Natural killer cell (primary cell): ENCODE results near the gene RALGPS2. TPM values are rescaled to one million over a fixed set of nuclear protein-coding genes. Genes with fewer than 3 reads are reported as not detected.

Experiments
- ATAC-seq, 3 donors: fragments of 150-1000 bp in 2 of 3; fragments of 200-7000 bp in 1 of 3; cut with Tn5 transposase; 1 replicate in 1 of 3; 2 replicates in 2 of 3; pipeline ENCODE4 v1.10.0; 2021; ENCODE audit warnings: mild to moderate bottlenecking in 2 of 3, moderate library complexity in 2 of 3
- DNase-seq, 2 donors: peaks; one replicate each; pipeline versions ENCODE4 v3.0.0 to v3.0.0-alpha.2; 2013 to 2021; ENCODE audit warnings: mixed read lengths in 1 of 2
- H3K27ac ChIP-seq: one replicate; pipeline ENCODE4 v1.5.1; 2013; ENCODE audit warnings: mild to moderate bottlenecking, low read length
- H3K27me3 ChIP-seq: one replicate; pipeline ENCODE4 v1.6.1; 2013; ENCODE audit warnings: low read length; ENCODE audit not compliant: control insufficient read depth, insufficient read depth
- H3K36me3 ChIP-seq: one replicate; pipeline ENCODE4 v1.6.1; 2013; ENCODE audit warnings: low read length; ENCODE audit not compliant: control insufficient read depth, insufficient read depth
- H3K4me1 ChIP-seq: one replicate; pipeline ENCODE4 v1.6.1; 2013; ENCODE audit warnings: low read length; ENCODE audit not compliant: control insufficient read depth, insufficient read depth
- H3K4me3 ChIP-seq: one replicate; pipeline ENCODE4 v1.5.1; 2013; ENCODE audit warnings: low read length
- H3K9me3 ChIP-seq: one replicate; pipeline ENCODE4 v1.6.1; 2013; ENCODE audit warnings: low read length; ENCODE audit not compliant: control insufficient read depth, insufficient read depth
- H3K27ac Mint-ChIP-seq, 2 donors: one replicate each; pipeline ENCODE4 v1.8.0; 2022; ENCODE audit warnings: mild to moderate bottlenecking in 2 of 2, mixed read lengths in 2 of 2, moderate library complexity in 1 of 2
- H3K27me3 Mint-ChIP-seq, 2 donors: one replicate each; pipeline ENCODE4 v1.8.0; 2022; ENCODE audit warnings: low read depth in 2 of 2, mixed read lengths in 2 of 2
- H3K36me3 Mint-ChIP-seq: one replicate; pipeline ENCODE4 v1.8.0; 2022; ENCODE audit warnings: mixed read lengths
- H3K4me1 Mint-ChIP-seq, 2 donors: one replicate each; pipeline ENCODE4 v1.8.0; 2022; ENCODE audit warnings: mixed read lengths in 2 of 2
- H3K4me3 Mint-ChIP-seq: one replicate; pipeline ENCODE4 v1.8.0; 2022; ENCODE audit warnings: mild to moderate bottlenecking, moderate library complexity, mixed read lengths
- H3K9me3 Mint-ChIP-seq, 2 donors: one replicate each; pipeline ENCODE4 v1.8.0; 2022; ENCODE audit warnings: mixed read lengths in 2 of 2
- WGBS: methylation state at CpG from one replicate; pipeline ENCODE4 v1.1.7; 2013; ENCODE audit warnings: missing lambda C conversion rate; ENCODE audit not compliant: insufficient coverage; 5-methylcytosine and 5-hydroxymethylcytosine counted together
- intact Hi-C: fragments of 100-400 bp; cut with micrococcal nuclease; formaldehyde crosslinking; loops from one replicate; pipeline ENCODE4 v1.14.2; 2022
- total RNA-seq, 4 donors: library from RNA; stranded (reverse); fragments of 120-200 nt in 1 of 4; gene quantifications; one replicate each; pipeline versions ENCODE4 v1.2.3 to v1.2.4, GENCODE V29; 2013 to 2022
- TF ChIP-seq, protein P1 (sequence below): fragments of 200-600 bp; IDR thresholded peaks from one replicate; pipeline ENCODE4 v1.8.0; 2022; ENCODE audit warnings: antibody characterized with exemption

Gene RALGPS2
- total RNA-seq, 3 donors from 2014 or later (not counting 1 experiment from before 2014, with no cell fraction given) = 11.1 to 12.4 (median 11.8) TPM

DNA sequence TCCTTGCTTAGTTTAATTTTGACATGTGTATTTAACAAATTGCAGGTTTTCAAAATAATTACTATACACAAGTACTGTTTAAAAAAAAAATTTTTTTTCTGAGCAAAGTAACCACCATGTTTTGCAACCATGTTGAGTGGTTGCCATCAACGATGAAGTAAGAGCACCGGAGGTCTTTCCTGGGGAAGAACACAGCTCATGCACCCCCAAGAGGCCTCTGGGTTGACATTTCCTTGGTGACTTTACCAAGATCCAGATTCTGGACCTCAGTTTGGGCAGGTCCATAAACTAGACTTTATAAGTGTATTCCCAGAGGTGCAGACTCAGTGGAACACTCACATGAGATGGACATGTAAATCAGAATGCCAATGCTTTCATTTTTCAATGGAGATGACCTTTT lies 36.8 kb upstream of the RALGPS2 start:
- Histone ChIP-seq H3K9me3 (no peaks in the 10 kb centered on the region), H3K27ac (no peak overlapping the region), H3K4me3 (no peak overlapping the region), H3K27me3 (no peaks in the 10 kb centered on the region), H3K36me3 (no peaks in the 10 kb centered on the region), H3K4me1 (no peaks in the 10 kb centered on the region)
- intact Hi-C loops = no loop called here
- TF ChIP-seq, protein P1, sequence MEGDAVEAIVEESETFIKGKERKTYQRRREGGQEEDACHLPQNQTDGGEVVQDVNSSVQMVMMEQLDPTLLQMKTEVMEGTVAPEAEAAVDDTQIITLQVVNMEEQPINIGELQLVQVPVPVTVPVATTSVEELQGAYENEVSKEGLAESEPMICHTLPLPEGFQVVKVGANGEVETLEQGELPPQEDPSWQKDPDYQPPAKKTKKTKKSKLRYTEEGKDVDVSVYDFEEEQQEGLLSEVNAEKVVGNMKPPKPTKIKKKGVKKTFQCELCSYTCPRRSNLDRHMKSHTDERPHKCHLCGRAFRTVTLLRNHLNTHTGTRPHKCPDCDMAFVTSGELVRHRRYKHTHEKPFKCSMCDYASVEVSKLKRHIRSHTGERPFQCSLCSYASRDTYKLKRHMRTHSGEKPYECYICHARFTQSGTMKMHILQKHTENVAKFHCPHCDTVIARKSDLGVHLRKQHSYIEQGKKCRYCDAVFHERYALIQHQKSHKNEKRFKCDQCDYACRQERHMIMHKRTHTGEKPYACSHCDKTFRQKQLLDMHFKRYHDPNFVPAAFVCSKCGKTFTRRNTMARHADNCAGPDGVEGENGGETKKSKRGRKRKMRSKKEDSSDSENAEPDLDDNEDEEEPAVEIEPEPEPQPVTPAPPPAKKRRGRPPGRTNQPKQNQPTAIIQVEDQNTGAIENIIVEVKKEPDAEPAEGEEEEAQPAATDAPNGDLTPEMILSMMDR = no peak
- ATAC-seq (no peak), DNase-seq (no peak)
- no peaks in the 10 kb centered on the region for H3K9me3 Mint-ChIP-seq
- 79% methylated on average over 2 of the region's 2 CpGs for WGBS
- H3K4me1 Mint-ChIP-seq = no peaks in the 10 kb centered on the region
- no peaks in the 10 kb centered on the region for H3K36me3 Mint-ChIP-seq
- no peak overlapping the region for H3K4me3 Mint-ChIP-seq
- H3K27ac Mint-ChIP-seq = no peak overlapping the region
- no peaks in the 10 kb centered on the region for H3K27me3 Mint-ChIP-seq

- TF ChIP-seq, protein P1 = no peak
- no peak overlapping the region for H3K27ac Mint-ChIP-seq
- no peaks in the 10 kb centered on the region for H3K4me1 ChIP-seq
- H3K36me3 Mint-ChIP-seq = no peaks in the 10 kb centered on the region
- peaks cover 0 to 3% of the 10 kb centered on the region in 2 donors for H3K27me3 Mint-ChIP-seq
- ATAC-seq (no peak), DNase-seq (no peak)
- no peaks in the 10 kb centered on the region for H3K36me3 ChIP-seq
- 73% methylated on average over 2 of the region's 2 CpGs for WGBS
- no peak overlapping the region for H3K4me3 ChIP-seq
- H3K27ac ChIP-seq = no peak overlapping the region
- no peaks in the 10 kb centered on the region for H3K4me1 Mint-ChIP-seq
- intact Hi-C loops = no loop called here
- H3K27me3 ChIP-seq = no peaks in the 10 kb centered on the region
- H3K9me3 Mint-ChIP-seq = no peaks in the 10 kb centered on the region
- no peak overlapping the region for H3K4me3 Mint-ChIP-seq
- H3K9me3 ChIP-seq = no peaks in the 10 kb centered on the region
Observed at GRCh38 chr1:178689769-178690168, 35.3 kb upstream of the RALGPS2 start.

GRCh38 chr1:178690496-178690895 lies 34.5 kb upstream of the RALGPS2 start:
- H3K4me3 ChIP-seq = no peak overlapping the region
- WGBS = 72% methylated on average over 5 of the region's 5 CpGs
- intact Hi-C loops = no loop called here

More at GRCh38 chr1:178690496-178690895, 34.5 kb upstream of the RALGPS2 start:
- H3K9me3 Mint-ChIP-seq = no peaks in the 10 kb centered on the region
- H3K36me3 ChIP-seq = no peaks in the 10 kb centered on the region
- H3K27ac ChIP-seq = no peak overlapping the region
- no peak overlapping the region for H3K27ac Mint-ChIP-seq
- ATAC-seq (no peak), DNase-seq (no peak)
- H3K4me3 Mint-ChIP-seq = no peak overlapping the region
- no peaks in the 10 kb centered on the region for H3K36me3 Mint-ChIP-seq
- no peaks in the 10 kb centered on the region for H3K4me1 Mint-ChIP-seq
- TF ChIP-seq, protein P1 = no peak
- no peaks in the 10 kb centered on the region for H3K9me3 ChIP-seq
- no peaks in the 10 kb centered on the region for H3K27me3 ChIP-seq
- peaks cover 0 to 3% of the 10 kb centered on the region in 2 donors for H3K27me3 Mint-ChIP-seq
- H3K4me1 ChIP-seq = no peaks in the 10 kb centered on the region
